CD4-positive, alpha-beta T cell (primary cell): Measurements from ENCODE around the gene SLC13A3. TPM values are rescaled to one million over a fixed set of nuclear protein-coding genes. Genes with fewer than 3 reads are reported as not detected.

Experiments used
- ATAC-seq: fragments of 200-7000 bp; cut with Tn5 transposase; one replicate; pipeline ENCODE4 v1.10.0; 2022; ENCODE audit warnings: mild to moderate bottlenecking; ENCODE audit not compliant: poor library complexity
- CTCF ChIA-PET: fragments of 350-600 bp; sonication (Branson Sonifier 250); formaldehyde crosslinking; loops from one replicate; lab custom pipeline; 2021; ENCODE audit warnings: antibody characterized with exemption, inconsistent platforms; lab: Charles Lee
- POLR2A ChIA-PET: fragments of 350-600 bp; sonication (Branson Sonifier 250); formaldehyde crosslinking; loops from one replicate; lab custom pipeline; 2021; ENCODE audit warnings: antibody characterized with exemption, inconsistent platforms; lab: Charles Lee
- DNase-seq, 14 experiments: peaks; one replicate each; pipeline ENCODE4 v3.0.0-alpha.2; 2013 to 2020; ENCODE audit warnings: mixed read lengths in 2 of 14
- H3K27ac ChIP-seq, 2 donors: one replicate each; pipeline versions ENCODE4 v1.5.1 to v1.7.0; 2013; ENCODE audit warnings: low read length in 2 of 2, low read depth in 1 of 2, mild to moderate bottlenecking in 1 of 2
- H3K27me3 ChIP-seq, 2 experiments: 1 replicate in 1 of 2; 2 replicates in 1 of 2; pipeline versions ENCODE4 v1.6.1 to v1.7.0; 2013; ENCODE audit warnings: low read length in 2 of 2, control low read depth in 1 of 2, mild to moderate bottlenecking in 1 of 2, moderate library complexity in 1 of 2; ENCODE audit not compliant: insufficient read depth in 2 of 2, control insufficient read depth in 1 of 2
- H3K36me3 ChIP-seq: one replicate; pipeline ENCODE4 v1.6.1; 2013; ENCODE audit warnings: low read length, control low read depth; ENCODE audit not compliant: insufficient read depth
- H3K4me1 ChIP-seq: one replicate; pipeline ENCODE4 v1.6.1; 2013; ENCODE audit warnings: low read length, control low read depth; ENCODE audit not compliant: insufficient read depth
- H3K4me3 ChIP-seq: one replicate; pipeline ENCODE4 v1.5.1; 2013; ENCODE audit warnings: mild to moderate bottlenecking, low read length, moderate library complexity
- H3K9me3 ChIP-seq, 2 experiments: 1 replicate in 1 of 2; 2 replicates in 1 of 2; pipeline versions ENCODE4 v1.6.1 to v1.7.0; 2013; ENCODE audit warnings: low read length in 2 of 2, mild to moderate bottlenecking in 2 of 2, control low read depth in 1 of 2, moderate library complexity in 1 of 2; ENCODE audit not compliant: control insufficient read depth in 1 of 2, insufficient read depth in 1 of 2
- H3K27ac Mint-ChIP-seq: one replicate; pipeline ENCODE4 v1.8.0; 2020; ENCODE audit warnings: mixed read lengths
- H3K27me3 Mint-ChIP-seq: one replicate; pipeline ENCODE4 v1.8.0; 2021; ENCODE audit warnings: mixed read lengths
- H3K36me3 Mint-ChIP-seq: one replicate; pipeline ENCODE4 v1.8.0; 2021; ENCODE audit warnings: low read depth, mixed read lengths
- H3K4me1 Mint-ChIP-seq: one replicate; pipeline ENCODE4 v1.8.0; 2021; ENCODE audit warnings: low read depth, mixed read lengths
- H3K4me3 Mint-ChIP-seq: one replicate; pipeline ENCODE4 v1.8.0; 2020; ENCODE audit warnings: mild to moderate bottlenecking, mixed read lengths
- H3K9me3 Mint-ChIP-seq: one replicate; pipeline ENCODE4 v1.8.0; 2020; ENCODE audit warnings: mixed read lengths
- intact Hi-C, 2 experiments: fragments of 100-400 bp; cut with DNase I in 1 of 2; cut with micrococcal nuclease in 1 of 2; formaldehyde crosslinking; loops; one replicate each; pipeline versions ENCODE4 v1.15.1 to v1.9.0; 2023 to 2025; cut with DNase I, micrococcal nuclease
- total RNA-seq, 174 experiments: library from RNA in 2 of 174; stranded (reverse) in 2 of 174; gene quantifications; one replicate each; pipeline ENCODE4 v1.2.3 and lab custom pipeline; 2021 to 2026
- TF ChIP-seq, protein P1 (sequence below): fragments of 200-600 bp; IDR thresholded peaks from one replicate; pipeline ENCODE4 v1.8.0; 2022; ENCODE audit warnings: antibody characterized with exemption, mild to moderate bottlenecking

SLC13A3 gene
- total RNA-seq, 2 experiments from 2014 or later = 0.28 TPM; not detected in 1

DNA sequence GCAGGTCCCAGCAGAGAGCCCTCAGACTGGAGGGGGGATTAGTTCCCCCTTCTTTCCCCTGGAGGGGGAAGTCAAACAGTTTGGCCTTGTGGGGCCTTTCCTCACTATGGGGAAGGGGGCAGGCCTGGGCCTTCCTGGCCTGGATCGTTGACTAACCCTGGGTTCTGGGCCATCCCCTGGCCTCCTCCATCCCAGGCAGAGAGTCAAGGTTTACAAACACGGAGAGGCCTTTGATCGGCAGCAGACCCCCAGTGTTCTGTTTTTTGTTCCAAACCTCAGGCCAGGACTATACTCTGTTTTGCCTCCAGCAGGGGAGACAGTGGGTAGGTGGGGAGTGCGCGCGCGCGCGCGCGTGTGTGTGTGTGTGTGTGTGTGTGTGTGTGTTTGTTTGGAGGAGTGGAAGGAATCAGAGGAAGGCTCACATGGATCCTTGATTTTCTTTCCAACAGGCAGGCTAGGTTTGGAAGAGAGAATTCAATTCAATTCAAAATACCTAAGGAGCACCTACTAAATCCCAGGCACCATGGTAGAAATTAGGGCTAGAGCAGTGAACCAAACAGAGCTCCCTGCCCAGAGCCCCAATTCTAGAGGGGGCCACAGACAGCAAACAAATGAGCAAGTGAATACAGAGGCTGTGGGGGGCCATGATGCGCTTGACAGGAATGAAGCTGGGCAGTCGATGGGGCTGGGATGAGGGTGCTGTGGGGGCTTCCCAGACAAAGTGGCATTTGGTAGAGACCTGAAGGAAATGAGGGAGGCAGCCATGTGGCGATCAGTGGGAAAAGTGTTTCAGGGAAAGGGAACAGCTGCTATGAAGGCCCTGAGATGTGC is 23.2 kb upstream of the SLC13A3 start:
- CTCF ChIA-PET = no interaction called here
- intact Hi-C loops = no loop called here

DNA sequence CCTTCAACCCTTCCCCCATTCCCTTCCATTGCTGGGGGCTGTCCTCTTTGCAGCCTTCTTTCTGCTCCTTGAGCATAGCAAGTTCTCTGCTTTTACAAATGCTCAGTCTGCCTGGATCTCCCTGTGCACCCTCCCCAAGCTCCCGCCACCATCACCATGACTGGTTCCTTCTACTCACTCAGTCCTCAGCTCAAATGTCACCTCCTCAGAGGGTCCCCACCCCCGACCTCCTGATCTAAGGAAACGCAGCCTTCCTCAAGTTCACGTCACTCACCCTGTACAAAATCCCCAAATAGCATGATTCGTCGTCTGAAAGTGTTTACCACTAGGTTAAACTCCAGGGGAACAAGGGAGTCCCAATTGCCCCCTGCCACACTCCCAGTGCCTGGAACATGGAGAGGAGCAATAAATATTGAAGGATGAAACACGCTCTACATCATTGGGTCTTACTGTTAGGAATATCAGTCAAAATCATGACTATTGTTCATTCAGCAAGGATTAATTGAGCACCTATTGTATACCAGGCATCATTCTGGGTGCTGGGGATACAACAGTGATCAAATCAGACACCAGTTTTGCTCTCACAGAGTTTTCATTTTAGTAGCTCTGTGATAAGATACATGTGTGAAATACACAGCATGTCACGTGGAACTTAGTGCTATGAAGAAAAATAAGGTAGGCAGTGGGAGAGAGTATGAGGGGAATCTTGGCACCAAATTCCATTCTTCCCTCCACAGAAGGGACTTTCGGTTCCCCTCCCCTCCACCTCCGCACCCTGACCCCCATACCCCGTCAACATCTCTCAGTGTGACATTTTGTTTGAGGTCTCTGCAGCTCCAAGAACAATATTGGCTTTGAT is 22.4 kb upstream of the SLC13A3 start:
- no peaks in the 10 kb centered on the region for H3K36me3 ChIP-seq
- intact Hi-C loops = no loop called here
- peaks cover 3 to 6% of the 10 kb centered on the region in 2 experiments for H3K9me3 ChIP-seq
- CTCF ChIA-PET = no interaction called here
- no peaks in the 10 kb centered on the region for H3K27me3 ChIP-seq
- Mint-ChIP-seq H3K4me1 (no peaks in the 10 kb centered on the region), H3K9me3 (peaks cover 6% of the 10 kb centered on the region), H3K27me3 (no peaks in the 10 kb centered on the region), H3K4me3 (no peak overlapping the region), H3K27ac (no peak overlapping the region), H3K36me3 (peaks cover 8% of the 10 kb centered on the region)
- no peaks in the 10 kb centered on the region for H3K4me1 ChIP-seq
- DNase-seq (no peak), ATAC-seq (no peak)
- TF ChIP-seq, protein P1, sequence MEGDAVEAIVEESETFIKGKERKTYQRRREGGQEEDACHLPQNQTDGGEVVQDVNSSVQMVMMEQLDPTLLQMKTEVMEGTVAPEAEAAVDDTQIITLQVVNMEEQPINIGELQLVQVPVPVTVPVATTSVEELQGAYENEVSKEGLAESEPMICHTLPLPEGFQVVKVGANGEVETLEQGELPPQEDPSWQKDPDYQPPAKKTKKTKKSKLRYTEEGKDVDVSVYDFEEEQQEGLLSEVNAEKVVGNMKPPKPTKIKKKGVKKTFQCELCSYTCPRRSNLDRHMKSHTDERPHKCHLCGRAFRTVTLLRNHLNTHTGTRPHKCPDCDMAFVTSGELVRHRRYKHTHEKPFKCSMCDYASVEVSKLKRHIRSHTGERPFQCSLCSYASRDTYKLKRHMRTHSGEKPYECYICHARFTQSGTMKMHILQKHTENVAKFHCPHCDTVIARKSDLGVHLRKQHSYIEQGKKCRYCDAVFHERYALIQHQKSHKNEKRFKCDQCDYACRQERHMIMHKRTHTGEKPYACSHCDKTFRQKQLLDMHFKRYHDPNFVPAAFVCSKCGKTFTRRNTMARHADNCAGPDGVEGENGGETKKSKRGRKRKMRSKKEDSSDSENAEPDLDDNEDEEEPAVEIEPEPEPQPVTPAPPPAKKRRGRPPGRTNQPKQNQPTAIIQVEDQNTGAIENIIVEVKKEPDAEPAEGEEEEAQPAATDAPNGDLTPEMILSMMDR = no peak
- H3K4me3 ChIP-seq = no peak overlapping the region
- POLR2A ChIA-PET = no interaction called here
- H3K27ac ChIP-seq = no peak overlapping the region

More for the DNA sequence above, 23.2 kb upstream of the SLC13A3 start:
- H3K27ac Mint-ChIP-seq = no peak overlapping the region
- no peaks in the 10 kb centered on the region for H3K4me1 ChIP-seq
- H3K4me3 Mint-ChIP-seq = no peak overlapping the region
- no peaks in the 10 kb centered on the region for H3K27me3 ChIP-seq
- TF ChIP-seq, protein P1 = no peak
- peaks cover 4% of the 10 kb centered on the region for H3K9me3 Mint-ChIP-seq
- no peak overlapping the region for H3K27ac ChIP-seq
- DNase-seq (no peak), ATAC-seq (no peak)
- no peaks in the 10 kb centered on the region for H3K4me1 Mint-ChIP-seq
- H3K9me3 ChIP-seq = peaks cover 3 to 6% of the 10 kb centered on the region in 2 experiments
- no peaks in the 10 kb centered on the region for H3K27me3 Mint-ChIP-seq
- no peaks in the 10 kb centered on the region for H3K36me3 ChIP-seq
- peaks cover 8% of the 10 kb centered on the region for H3K36me3 Mint-ChIP-seq
- no peak overlapping the region for H3K4me3 ChIP-seq
- POLR2A ChIA-PET = interaction anchor here (1.1 kb wide), 1 partner anchor 15 kb away, joined by 3 read pairs; the partner anchor contains the start of gene TP53RK

DNA sequence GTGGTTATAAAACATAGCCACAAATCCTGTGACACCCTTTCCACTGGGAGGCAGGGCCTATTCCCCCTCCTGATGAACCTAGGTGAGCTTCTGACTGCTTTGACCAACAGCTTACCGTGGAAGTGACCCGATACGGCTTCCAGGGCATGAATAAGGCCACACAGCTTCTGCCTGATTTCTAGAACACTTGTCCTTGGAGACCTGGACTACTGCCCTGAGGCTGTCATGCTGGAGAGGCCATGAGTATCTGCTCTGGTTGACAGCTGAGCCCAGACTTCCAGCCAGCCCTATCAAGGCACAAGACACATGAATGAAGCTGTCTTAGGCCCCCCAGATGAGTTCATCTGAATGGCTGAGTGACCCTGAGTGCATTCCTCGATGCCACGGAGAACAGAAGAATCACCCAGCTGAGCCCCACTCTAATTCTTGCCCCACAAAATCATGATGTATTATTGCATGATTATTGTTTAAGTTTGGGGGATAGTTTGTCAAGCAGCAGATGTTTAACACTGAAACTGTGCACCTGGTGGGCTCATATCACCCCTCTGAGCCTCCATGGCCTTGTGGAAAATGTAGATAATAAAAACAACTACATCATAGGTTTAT is 21.4 kb upstream of the SLC13A3 start:
- intact Hi-C loops = no loop called here
- DNase-seq (no peak), ATAC-seq (no peak)
- H3K9me3 Mint-ChIP-seq = peaks cover 6% of the 10 kb centered on the region
- no peak overlapping the region for H3K4me3 ChIP-seq
- no peaks in the 10 kb centered on the region for H3K4me1 Mint-ChIP-seq
- no peaks in the 10 kb centered on the region for H3K4me1 ChIP-seq
- peaks cover 3 to 6% of the 10 kb centered on the region in 2 experiments for H3K9me3 ChIP-seq
- no peak overlapping the region for H3K4me3 Mint-ChIP-seq
- CTCF ChIA-PET = no interaction called here
- H3K36me3 ChIP-seq = no peaks in the 10 kb centered on the region
- no peak overlapping the region for H3K27ac ChIP-seq
- TF ChIP-seq, protein P1 = no peak
- POLR2A ChIA-PET = no interaction called here
- H3K27me3 Mint-ChIP-seq = no peaks in the 10 kb centered on the region
- no peaks in the 10 kb centered on the region for H3K27me3 ChIP-seq
- H3K27ac Mint-ChIP-seq = no peak overlapping the region
- peaks cover 8% of the 10 kb centered on the region for H3K36me3 Mint-ChIP-seq
